DND-41 (cell line): Measurements from ENCODE around the gene TRIB2.
A peak's percentile ranks its signal among the peaks of the same experiment; 100 is the strongest.

Experiments
- ATAC-seq: fragments of 200-7000 bp; cut with Tn5 transposase; 3 replicates; pipeline ENCODE4 v1.9.1; 2021; ENCODE audit warnings: low read depth; ENCODE audit not compliant: insufficient read depth
- DNase-seq: peaks from one replicate; pipeline ENCODE4 v3.0.0-alpha.2; 2020
- H2AFZ ChIP-seq: 2 replicates; pipeline ENCODE4 v1.6.0; 2012; ENCODE audit warnings: low read depth, low read length
- H3K27ac ChIP-seq: 2 replicates; pipeline ENCODE4 v1.5.1; 2012; ENCODE audit warnings: low read length, inconsistent platforms
- H3K27me3 ChIP-seq: fragments of 200-600 bp; sonication (generic); 2 replicates; pipeline ENCODE4 v1.6.0; 2012; ENCODE audit warnings: low read length, mild to moderate bottlenecking, inconsistent platforms; ENCODE audit not compliant: insufficient read depth, poor library complexity
- H3K36me3 ChIP-seq: 2 replicates; pipeline ENCODE4 v1.5.1; 2012; ENCODE audit warnings: low read length, inconsistent platforms; ENCODE audit not compliant: insufficient read depth
- H3K4me1 ChIP-seq: 2 replicates; pipeline ENCODE4 v1.5.1; 2012; ENCODE audit warnings: mild to moderate bottlenecking, low read length; ENCODE audit not compliant: insufficient read depth
- H3K4me2 ChIP-seq: 2 replicates; pipeline ENCODE4 v1.6.0; 2012; ENCODE audit warnings: mild to moderate bottlenecking, moderate library complexity, low read length, inconsistent platforms; ENCODE audit not compliant: insufficient read depth
- H3K4me3 ChIP-seq, 2 experiments: fragments of 200-600 bp in 1 of 2; shearing (Covaris generic) in 1 of 2; 2 replicates each; pipeline ENCODE4 v1.5.1; 2012 to 2016; ENCODE audit warnings: inconsistent platforms in 2 of 2, low read length in 2 of 2, mild to moderate bottlenecking in 2 of 2, low read depth in 1 of 2, moderate library complexity in 1 of 2
- H3K79me2 ChIP-seq: 2 replicates; pipeline ENCODE4 v1.6.0; 2012; ENCODE audit warnings: low read length, inconsistent platforms; ENCODE audit not compliant: insufficient read depth
- H3K9ac ChIP-seq: 2 replicates; pipeline ENCODE4 v1.6.0; 2012; ENCODE audit warnings: low read depth, mild to moderate bottlenecking, inconsistent platforms, low read length, moderate library complexity
- H3K9me3 ChIP-seq: 2 replicates; pipeline ENCODE4 v1.5.1; 2012; ENCODE audit warnings: low read length, moderate library complexity, mild to moderate bottlenecking, inconsistent platforms; ENCODE audit not compliant: insufficient read depth, severe bottlenecking
- H4K20me1 ChIP-seq: 2 replicates; pipeline ENCODE4 v1.6.0; 2012; ENCODE audit warnings: low read length; ENCODE audit not compliant: insufficient read depth
- CTCF ChIP-seq: IDR thresholded peaks from 2 replicates; pipeline ENCODE4 v1.5.1; 2012; ENCODE audit warnings: borderline replicate concordance, low read length, moderate library complexity, mild to moderate bottlenecking; ENCODE audit not compliant: poor library complexity, severe bottlenecking; ENCODE audit errors: extremely low read depth
- EZH2 ChIP-seq: IDR thresholded peaks from 3 replicates; pipeline ENCODE4 v1.6.1; 2012; ENCODE audit warnings: borderline replicate concordance, low read depth, mild to moderate bottlenecking, moderate library complexity, low read length, inconsistent platforms; ENCODE audit not compliant: severe bottlenecking

The TRIB2 gene

GRCh38 chr2:12716282-12717190 lies at the start of gene TRIB2:
TRIB2 (plus strand) TSS chr2:12716936; CDS start chr2:12718308, 1,372 bp downstream.
- TF ChIP-seq EZH2 (no peak), CTCF (peak; percentile 33)
- peak within 1 kb of the TSS; percentile 99 for H3K27ac ChIP-seq
- H3K9ac ChIP-seq = peak within 1 kb of the TSS; percentile 98
- peak within 1 kb of the TSS; percentile 90 to 93 for H3K4me3 ChIP-seq
- peaks cover 28% of the 10 kb centered on the region for H4K20me1 ChIP-seq
- peak within 1 kb of the TSS; percentile 96 for H3K4me2 ChIP-seq
- DNase-seq (peak; percentile 93), ATAC-seq (peak; percentile 77)
- H3K27me3 ChIP-seq = no peaks in the 10 kb centered on the region
- H3K9me3 ChIP-seq = no peaks in the 10 kb centered on the region
- peaks cover 52% of the 10 kb centered on the region for H3K79me2 ChIP-seq
- H3K36me3 ChIP-seq = peaks cover 4% of the 10 kb centered on the region; the same call in 1 of the 2 replicates
- H2AFZ ChIP-seq = peak within 1 kb of the TSS; percentile 99
- H3K4me1 ChIP-seq = peaks cover 51% of the 10 kb centered on the region

GRCh38 chr2:12669036-12669435 lies 47.7 kb upstream of the TRIB2 start:
- Histone ChIP-seq H2AFZ (no peak overlapping the region), H3K79me2 (no peaks in the 10 kb centered on the region), H4K20me1 (no peaks in the 10 kb centered on the region), H3K27ac (no peak overlapping the region), H3K9me3 (peaks cover 14% of the 10 kb centered on the region), H3K27me3 (no peaks in the 10 kb centered on the region), H3K4me1 (no peaks in the 10 kb centered on the region), H3K4me3 (no peak overlapping the region), H3K9ac (no peak overlapping the region), H3K4me2 (no peak overlapping the region), H3K36me3 (no peaks in the 10 kb centered on the region)
- TF ChIP-seq EZH2 (no peak), CTCF (no peak)
- ATAC-seq (no peak), DNase-seq (no peak)

- H3K27ac ChIP-seq = no peak overlapping the region
These were observed 43.9 kb upstream of the TRIB2 start for GRCh38 chr2:12672711-12673315.

More at GRCh38 chr2:12672711-12673315, 43.9 kb upstream of the TRIB2 start:
- H2AFZ ChIP-seq = no peak overlapping the region
- DNase-seq (no peak), ATAC-seq (no peak)
- H3K4me3 ChIP-seq = no peak overlapping the region
- H3K36me3 ChIP-seq = no peaks in the 10 kb centered on the region
- no peaks in the 10 kb centered on the region for H4K20me1 ChIP-seq
- H3K79me2 ChIP-seq = no peaks in the 10 kb centered on the region
- no peaks in the 10 kb centered on the region for H3K4me1 ChIP-seq
- no peaks in the 10 kb centered on the region for H3K27me3 ChIP-seq
- no peak overlapping the region for H3K9ac ChIP-seq
- no peaks in the 10 kb centered on the region for H3K9me3 ChIP-seq
- TF ChIP-seq CTCF (no peak), EZH2 (no peak)
- no peak overlapping the region for H3K4me2 ChIP-seq
